DLD1 (cell line): Measurements from ENCODE around the gene CD52.
"Not testable (repeated sequence)": the region's sequence is repeated elsewhere in the genome, so short reads cannot be mapped to it uniquely, and the experiment has no call there.

Source experiments
- in situ Hi-C: cut with HindIII; loops from 2 replicates; pipeline ENCODE4 v1.10.0; 2017; ENCODE audit warnings: low sequenced_read_pairs

The CD52 gene

GRCh38 chr1:26283871-26284596 is 33.7 kb upstream of the CD52 start:
- in situ Hi-C loops: no loop called here

GRCh38 chr1:26284597-26285347 is 33.0 kb upstream of the CD52 start:
- in situ Hi-C loops: no loop called here

DNA sequence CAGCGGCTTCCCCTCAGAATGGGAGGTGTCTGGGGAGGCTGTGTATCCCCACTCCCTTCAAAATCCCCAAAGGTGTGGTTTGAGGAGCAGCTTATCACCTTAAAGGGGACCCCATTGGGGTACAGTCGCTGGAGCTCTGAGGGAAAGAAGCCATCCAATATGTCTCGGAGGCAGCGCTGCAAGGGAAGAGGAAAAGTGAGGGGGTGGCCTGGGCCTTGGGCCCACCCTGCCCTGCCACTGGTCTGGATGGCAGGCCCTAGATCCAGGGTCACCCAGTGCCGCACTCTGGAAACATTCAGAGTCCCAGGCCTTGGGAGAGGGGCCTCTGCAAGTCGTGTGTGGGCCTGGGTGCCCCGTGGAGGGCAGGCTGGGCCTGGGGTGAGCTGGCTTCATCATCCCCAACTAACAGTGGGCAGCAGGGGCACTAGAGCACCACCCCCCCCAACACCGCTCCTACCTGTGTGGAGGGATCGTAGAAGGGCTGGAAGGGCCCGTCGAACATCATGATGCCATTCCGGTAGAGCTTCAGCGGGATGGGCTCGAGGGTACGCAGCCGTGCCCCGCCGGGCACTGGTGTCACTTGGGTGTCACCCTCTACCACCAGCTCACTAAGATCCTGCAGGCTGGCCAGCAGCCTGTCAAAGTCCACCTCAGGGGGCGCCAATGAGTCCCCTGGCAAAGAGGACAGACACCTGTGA is 32.2 kb upstream of the CD52 start:
- in situ Hi-C loops: no loop called here

DNA sequence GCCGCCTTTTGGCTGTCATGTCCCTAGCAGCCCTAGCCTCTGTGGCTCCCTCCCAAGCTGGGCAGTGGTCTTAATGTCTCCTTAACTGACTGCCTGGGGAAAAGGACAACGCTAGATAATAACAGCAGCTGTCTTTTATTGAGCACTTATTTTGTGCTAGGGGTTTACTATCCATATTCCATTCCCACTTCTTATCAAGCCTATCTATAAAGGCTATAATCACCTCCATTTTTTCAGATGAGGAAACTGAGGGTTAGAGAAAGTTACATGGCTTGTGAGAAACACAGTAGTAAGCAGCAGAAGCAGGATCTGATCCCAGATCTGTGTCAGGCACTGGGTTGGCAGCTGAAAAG is 31.7 kb upstream of the CD52 start:
- in situ Hi-C loops: no loop called here

DNA sequence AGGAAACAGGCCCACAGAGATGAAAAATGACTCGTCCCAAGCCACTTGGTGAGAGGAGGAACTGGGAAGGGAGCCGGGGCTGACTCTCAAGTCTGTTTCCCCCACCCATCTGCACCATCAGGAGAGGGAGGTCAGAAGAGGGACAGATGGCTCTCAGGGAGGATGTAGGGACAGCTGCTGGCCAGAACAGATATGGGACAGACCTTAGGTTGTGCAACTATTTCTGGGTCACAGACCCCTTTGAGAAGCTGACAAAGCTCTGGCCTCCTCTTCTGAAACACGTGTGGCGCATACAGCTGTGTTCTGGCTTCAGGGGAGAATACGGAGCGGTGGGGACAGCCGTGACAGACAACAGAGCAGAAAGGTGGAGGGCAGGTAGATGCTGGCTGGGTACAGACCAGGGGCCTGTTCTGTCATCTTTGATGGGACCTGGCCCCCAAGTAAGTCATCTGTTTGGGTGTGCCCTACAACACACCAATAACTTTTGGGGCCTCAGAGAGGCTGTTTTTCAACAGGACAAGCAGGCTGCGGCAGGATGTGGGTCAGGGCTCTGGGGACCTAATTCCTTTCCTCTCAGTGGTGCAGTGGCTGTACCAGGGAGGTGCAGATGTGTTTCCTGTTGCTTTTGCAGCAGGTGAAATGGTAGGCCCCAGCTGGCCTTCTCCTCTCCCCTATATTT is 30.6 kb upstream of the CD52 start:
- in situ Hi-C loops: no loop called here

DNA sequence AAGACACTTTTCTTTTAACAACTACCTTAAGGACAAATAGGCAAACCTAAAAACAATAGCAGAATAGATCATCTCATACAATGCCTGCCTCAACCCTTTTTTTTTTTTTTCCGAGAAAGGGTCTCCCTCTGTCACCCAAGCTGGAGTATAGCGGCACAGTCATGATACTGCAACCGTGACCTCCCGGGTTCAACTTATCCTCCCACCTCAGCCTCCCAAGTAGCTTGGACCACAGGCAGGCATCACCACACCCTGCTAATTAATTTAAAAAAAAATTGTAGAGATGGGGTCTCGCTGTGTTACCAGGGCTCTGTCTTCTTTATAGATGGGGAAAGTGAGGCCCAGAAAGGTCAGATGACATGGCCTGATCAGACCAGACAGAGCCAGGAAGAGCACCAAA is 29.9 kb upstream of the CD52 start:
- in situ Hi-C loops: no loop called here

GRCh38 chr1:26288311-26288941 is 29.3 kb upstream of the CD52 start:
- in situ Hi-C loops: no loop called here

DNA sequence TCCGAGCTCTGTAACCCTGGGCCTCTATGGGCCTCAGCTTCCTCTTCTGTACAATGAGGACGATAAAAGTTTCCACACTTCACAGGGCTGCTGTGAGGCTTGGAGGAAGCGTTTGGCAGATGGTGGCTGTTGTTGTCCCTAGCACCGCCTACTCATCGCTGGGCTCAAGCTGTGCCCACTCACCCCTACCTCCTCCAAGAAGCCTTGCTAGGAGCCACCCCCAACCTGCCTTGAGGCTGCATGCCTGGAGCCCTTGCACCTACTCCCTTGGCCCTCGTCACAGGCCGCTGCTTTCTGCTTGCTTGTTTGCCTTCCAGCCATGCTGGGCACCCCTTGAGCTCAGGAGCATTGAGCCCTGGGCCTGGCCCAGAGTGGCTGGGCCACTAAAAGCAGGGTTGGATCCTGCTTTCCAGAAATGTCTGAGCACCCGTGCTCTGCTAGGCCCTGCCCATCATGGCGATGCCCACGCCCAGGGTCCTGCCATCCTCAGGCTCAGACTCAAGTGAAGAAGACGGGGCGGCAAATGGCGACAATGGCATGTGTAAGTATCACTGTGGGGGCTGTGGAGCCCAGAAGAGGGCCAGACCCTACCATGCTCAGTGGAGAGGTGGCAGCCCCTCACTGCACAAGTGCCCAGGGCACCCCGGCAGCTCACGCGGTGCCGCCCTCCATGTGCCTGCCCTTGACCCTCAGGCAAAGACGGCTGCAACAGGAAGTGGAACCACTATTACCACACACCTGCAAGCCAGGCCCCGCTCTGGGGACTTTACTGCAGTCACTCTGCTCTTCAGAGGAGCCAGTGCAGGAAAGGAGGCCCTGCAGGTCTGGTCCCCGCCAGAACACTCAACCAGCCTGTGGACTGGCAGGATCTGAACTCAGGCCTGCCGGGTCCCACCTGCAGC is 28.3 kb upstream of the CD52 start:
- in situ Hi-C loops: no loop called here

DNA sequence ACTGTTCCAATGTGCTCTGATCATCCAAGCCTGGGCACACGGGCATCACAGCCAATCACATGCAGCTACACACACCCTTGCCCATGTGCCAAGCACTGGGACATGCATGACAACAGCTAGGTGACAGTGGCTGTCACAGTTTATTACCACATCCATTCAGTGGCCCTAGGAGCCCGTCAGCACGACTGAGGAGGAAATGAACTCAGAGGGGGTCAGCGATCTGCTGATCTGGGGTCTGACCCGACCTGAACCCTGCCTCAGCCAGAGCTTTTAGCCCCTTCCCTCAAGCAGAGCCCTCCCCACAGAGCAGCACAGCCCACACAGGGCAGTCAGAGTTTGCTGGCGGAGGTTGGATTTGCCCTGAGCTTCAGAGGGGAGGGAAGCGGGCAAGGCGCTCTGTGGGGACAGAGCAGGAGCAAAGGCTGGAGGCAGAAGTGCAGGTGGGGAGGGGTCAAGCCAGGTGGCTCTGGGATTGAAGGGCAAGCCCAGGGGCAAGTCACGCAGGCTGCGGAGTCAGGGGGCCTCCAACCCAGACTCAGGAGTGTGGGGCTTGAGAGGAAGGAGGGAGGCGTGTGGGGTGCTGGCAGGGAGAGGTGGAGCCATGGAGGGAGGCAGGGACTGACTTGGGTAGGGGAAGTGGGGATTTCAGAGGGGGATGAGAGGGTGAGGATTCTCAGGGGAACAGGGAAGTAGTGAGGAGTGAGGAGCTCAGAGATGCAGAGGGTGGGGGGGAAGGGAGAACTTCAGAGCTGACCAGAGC is 27.5 kb upstream of the CD52 start:
- in situ Hi-C loops: no loop called here

GRCh38 chr1:26290882-26291261 is 26.9 kb upstream of the CD52 start:
- in situ Hi-C loops: no loop called here

GRCh38 chr1:26291433-26291832 is 26.3 kb upstream of the CD52 start:
- in situ Hi-C loops: no loop called here

DNA sequence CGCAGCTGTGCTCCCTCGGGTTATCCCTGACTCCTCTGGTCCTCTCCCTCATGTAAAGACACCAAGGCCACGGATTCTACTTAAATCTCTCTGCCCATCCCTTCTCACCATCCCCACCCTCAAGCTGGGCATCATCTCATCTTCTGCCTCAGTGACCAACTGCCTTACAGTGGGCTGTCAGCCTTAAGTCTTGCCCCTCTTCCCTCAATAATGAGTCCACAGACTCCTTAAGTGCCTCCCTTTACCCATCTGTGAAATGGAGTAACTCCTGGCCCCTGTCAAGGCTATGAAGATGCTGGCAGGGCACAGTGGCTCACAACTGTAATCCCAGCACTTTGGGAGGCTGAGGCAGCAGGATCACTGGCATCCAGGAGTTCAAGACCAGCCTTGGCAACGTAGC is 25.8 kb upstream of the CD52 start:
- in situ Hi-C loops: no loop called here

DNA sequence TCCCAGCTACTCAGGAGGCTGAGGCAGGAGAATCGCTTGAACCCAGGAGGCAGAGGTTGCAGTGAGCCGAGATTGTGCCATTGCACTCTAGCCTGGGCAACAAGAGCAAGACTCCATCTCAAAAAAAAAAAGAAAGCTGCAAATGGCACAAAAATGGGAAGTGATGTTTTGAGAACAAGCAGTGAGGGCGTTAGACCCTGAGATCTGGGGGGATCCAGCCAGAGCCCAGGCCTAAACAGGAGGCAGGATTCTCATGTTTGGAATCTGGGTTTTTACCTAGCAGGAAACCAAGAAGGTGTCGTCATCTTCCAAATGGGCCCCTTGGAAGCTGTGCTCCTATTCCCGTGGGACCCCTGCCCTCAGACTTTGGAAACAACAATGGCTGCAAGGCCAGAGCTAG is 25.0 kb upstream of the CD52 start:
- in situ Hi-C loops: not testable (repeated sequence)

DNA sequence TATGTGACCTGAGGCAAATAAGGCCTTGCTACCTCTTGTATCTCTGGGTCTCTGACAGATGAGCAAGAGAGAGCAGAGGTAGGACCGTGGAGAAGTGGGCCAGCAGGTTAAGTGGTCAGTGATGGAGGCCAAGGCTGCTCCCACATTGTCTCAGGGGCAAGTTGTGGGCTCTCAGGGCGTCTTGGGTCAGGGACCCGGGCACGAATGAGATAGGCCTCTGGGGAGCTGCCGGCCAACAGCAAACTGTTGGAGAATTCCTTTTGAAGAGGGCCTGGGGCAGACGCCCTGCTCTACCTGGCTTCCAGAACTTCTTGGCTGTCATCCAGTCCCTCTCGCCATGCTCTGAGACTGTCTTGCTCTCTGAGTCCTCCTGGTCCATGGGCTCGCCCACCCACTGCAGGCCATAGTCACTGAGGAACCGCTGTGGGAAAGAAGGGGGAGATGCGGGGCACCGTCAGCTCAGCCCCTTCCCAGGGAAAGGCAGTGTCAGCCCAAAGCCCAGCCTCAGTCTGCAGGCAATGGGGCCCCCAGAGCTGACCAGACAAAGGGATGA is 23.8 kb upstream of the CD52 start:
- in situ Hi-C loops: no loop called here

DNA sequence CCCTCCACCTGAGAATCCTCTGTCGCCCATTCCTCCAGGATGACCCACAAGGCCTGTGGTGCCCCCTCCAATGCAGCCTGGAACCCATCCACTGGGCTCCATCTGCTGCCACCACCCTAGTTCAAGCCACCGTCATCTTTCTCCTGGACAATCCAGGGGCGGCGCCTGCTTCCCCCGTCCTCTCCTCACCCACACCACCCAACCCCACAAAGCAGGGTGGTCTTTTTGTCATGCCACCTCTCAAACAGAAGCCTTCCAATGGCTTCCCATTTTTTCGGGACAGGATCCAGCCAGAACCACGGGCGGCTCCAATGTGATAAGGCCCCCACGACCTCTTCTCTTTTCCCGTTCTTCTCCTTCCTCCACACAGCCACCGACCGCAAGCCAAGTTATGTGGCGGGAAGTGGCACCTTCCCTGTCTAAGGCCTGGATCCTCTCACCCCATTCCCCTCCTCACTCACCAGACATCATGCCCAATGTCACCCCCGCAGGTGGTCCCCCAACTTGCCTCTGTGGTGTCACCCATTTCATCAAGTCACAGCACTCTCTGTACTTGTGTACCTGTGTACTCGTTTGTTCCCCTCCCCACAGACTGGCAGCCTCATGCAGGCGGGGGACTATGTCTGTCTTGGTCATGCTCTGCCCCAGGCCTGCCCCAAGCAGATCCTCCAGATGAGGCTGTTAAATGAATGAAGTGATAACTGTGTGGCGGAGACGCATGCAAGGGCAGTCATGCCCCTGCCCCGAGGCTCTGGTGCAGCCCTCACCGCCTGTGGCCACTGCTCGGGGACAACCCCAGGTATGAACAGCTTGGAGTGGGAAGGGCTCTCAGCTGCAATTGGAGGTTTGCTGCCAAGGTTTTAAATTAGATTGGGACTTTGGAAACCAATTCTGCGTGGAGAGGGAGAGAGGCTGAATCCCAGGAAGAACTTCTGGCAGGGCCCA is 22.3 kb upstream of the CD52 start:
- in situ Hi-C loops: no loop called here

DNA sequence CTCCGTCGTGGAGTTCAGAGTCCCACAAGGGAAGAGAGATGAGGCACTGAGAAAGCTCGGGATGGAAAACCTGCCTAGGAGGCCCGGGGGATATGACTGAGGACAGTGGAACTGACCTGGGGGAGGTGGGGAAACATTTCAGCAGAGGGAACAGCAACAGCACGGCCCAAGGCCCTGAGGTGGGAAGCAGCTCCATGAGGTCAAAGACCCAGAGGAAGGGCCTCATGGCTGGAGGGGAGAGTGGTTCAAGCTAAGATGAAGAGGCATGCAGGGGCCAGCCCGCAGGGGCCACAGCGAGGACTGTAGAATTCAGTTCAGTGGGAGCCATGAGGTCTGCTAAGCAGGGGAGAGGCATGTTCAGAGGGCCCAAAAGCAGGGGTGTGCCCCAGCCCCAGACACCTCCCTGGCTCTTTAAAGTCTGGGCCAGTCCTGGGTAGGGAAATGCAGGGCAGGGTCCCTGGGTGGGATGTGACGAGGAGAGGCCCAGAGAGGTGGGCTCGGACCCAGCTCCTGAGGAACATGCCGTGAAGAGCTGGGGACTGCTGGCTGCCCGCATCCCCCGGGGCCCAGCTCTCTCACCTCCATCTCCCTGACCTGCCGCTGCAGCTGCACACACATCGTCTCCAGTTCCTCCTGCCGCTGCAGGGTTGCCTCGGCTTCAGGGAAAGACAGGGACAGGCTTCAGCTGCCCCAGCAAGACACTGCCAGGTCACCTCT is 21.3 kb upstream of the CD52 start:
- in situ Hi-C loops: no loop called here

DNA sequence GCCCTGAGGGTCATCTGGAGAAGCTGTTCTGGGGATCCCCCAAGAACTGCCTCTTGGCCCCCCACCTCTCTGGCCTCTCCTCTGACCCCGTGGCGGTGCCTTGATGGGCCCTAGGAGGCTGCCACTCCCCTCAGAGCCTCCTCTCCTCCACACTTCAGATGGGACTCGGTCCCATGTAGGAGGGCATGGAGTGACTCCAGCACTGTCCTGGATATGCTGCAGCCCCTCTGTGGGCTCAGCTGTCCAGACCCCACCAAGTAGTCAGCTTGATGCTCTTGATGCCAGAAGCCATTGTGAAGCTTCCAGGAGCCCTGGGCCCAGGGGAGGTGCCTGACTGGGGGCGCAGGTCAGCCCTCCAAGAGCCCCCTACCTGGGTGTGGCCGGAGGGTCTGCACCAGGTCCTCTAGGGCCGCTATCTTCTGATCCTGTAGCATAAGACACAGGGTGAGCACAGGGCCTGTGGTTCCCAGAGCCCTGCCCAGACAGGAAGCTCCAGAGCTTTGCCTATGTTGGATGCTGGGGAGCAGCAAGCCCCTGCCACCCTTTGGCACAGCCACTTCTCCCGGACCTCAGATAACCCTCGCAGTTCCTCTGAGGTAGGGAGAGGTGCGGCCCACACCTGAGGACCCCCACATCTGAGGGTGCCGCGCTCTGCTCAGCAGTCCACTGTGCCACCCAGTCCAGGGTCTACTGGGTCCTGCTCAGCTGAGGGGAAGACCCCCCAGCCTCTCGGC is 20.5 kb upstream of the CD52 start:
- in situ Hi-C loops: no loop called here
